ENCODE measurements around the gene CARD19.

GRCh38 chr9:93096131-93096802, at the start of gene CARD19:
- TF ChIP-seq CTCF (IDR thresholded peaks at IDR 0.05) (peak in 1 of 4 experiments; percentile 44), POLR2A (IDR thresholded peaks at IDR 0.05) (peak; percentile 99)
